22Rv1 (cell line): ENCODE data around the gene TLCD1.

ENCODE experiments used
- CTCF ChIP-seq: fragments of 450-650 bp; IDR thresholded peaks from 2 replicates; pipeline ENCODE4 v1.5.1; 2017; ENCODE audit warnings: mild to moderate bottlenecking
- ZFX ChIP-seq: fragments of 450-650 bp; IDR thresholded peaks from 2 replicates; pipeline ENCODE4 v1.6.1; 2017; ENCODE audit warnings: antibody characterized with exemption, borderline replicate concordance

- TF ChIP-seq CTCF (no peak), ZFX (no peak)
Observed at GRCh38 chr17:28705074-28705659, 20.9 kb downstream of the TLCD1 start.
